Chondrocyte (in vitro differentiated cells): ENCODE data around the gene TMEM184A. TPM values are rescaled to one million over a fixed set of nuclear protein-coding genes. Genes with fewer than 3 reads are reported as not detected.

Source experiments
- DNase-seq: peaks from one replicate; pipeline ENCODE4 v3.0.0; 2021; ENCODE audit warnings: mixed read lengths, low spot score
- H3K27ac Mint-ChIP-seq: one replicate; pipeline ENCODE4 v1.8.0; 2021; ENCODE audit warnings: mild to moderate bottlenecking, moderate library complexity, mixed read lengths; ENCODE audit not compliant: unreplicated experiment
- H3K27me3 Mint-ChIP-seq: 2 replicates; pipeline ENCODE4 v1.8.0; 2021; ENCODE audit warnings: low read depth, mixed read lengths
- H3K36me3 Mint-ChIP-seq: 2 replicates; pipeline ENCODE4 v1.8.0; 2021; ENCODE audit warnings: low read depth, mixed read lengths
- H3K4me1 Mint-ChIP-seq: 2 replicates; pipeline ENCODE4 v1.8.0; 2021; ENCODE audit warnings: low read depth, mild to moderate bottlenecking, mixed read lengths
- H3K4me3 Mint-ChIP-seq: one replicate; pipeline ENCODE4 v1.8.0; 2021; ENCODE audit warnings: mild to moderate bottlenecking, moderate library complexity, mixed read lengths; ENCODE audit not compliant: unreplicated experiment
- H3K9me3 Mint-ChIP-seq: 2 replicates; pipeline ENCODE4 v1.8.0; 2021; ENCODE audit warnings: low read depth, mixed read lengths
- CTCF ChIP-seq: fragments of 200-600 bp; sonication (generic); IDR thresholded peaks from 2 replicates; pipeline ENCODE4 v1.5.0; 2021; ENCODE audit warnings: antibody characterized with exemption, mild to moderate bottlenecking, moderate library complexity
- total RNA-seq: library from RNA; stranded (reverse); gene quantifications from 3 replicates; pipeline ENCODE4 v1.2.1, GENCODE V29; 2021

Gene TMEM184A
- total RNA-seq, 1 donor from 2014 or later: 0.07 TPM

DNA sequence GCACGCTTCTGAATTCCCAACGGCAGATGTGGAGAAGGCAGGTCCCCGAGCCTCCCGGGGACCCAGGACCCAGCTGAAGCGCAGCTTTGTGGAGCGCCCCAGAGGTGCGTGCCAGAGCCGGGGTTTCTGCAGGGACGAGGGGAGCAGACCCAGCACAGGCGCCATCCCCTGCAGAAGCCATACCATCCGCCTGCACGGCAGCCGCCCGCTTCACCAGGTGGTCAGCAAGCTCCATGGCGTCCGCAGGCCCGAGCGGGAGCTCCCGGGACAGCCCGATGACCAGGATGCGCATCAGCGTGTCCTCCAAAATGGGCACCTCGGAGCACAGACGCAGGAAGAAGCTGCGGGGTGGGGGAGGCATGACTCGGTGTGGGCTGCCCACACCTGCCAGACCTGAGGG is 62.4 kb downstream of the TMEM184A start:
- no peaks in the 10 kb centered on the region for H3K4me1 Mint-ChIP-seq
- no peaks in the 10 kb centered on the region for H3K27me3 Mint-ChIP-seq
- peaks cover 27% of the 10 kb centered on the region for H3K36me3 Mint-ChIP-seq
- H3K9me3 Mint-ChIP-seq: no peaks in the 10 kb centered on the region
- no peak overlapping the region for H3K4me3 Mint-ChIP-seq
- DNase-seq: no peak
- no peak for TF ChIP-seq CTCF
- H3K27ac Mint-ChIP-seq: no peak overlapping the region

DNA sequence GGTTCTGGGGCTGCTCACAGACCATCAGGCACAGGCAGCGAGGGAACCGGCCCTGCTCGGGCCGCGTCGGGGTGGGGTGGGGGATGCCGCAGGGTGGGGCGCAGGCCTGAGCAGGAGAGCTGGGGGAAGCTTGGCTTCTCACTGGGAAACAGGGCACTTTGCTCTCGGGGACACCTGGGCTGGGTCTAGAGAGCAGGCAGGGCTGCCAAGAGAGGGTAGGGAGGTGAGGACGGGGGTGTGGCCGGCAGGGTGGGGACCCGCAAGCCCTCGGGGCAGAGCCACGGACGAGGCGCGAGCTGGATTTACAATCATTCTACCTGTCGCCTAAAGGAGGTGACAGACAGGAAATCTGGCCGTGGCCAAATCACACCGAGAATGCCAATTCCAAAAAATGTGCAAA is 62.9 kb downstream of the TMEM184A start:
- H3K27ac Mint-ChIP-seq: no peak overlapping the region
- H3K27me3 Mint-ChIP-seq: no peaks in the 10 kb centered on the region
- peaks cover 31% of the 10 kb centered on the region for H3K36me3 Mint-ChIP-seq
- no peak overlapping the region for H3K4me3 Mint-ChIP-seq
- no peaks in the 10 kb centered on the region for H3K9me3 Mint-ChIP-seq
- H3K4me1 Mint-ChIP-seq: no peaks in the 10 kb centered on the region
- no peak for TF ChIP-seq CTCF
- DNase-seq: no peak

DNA sequence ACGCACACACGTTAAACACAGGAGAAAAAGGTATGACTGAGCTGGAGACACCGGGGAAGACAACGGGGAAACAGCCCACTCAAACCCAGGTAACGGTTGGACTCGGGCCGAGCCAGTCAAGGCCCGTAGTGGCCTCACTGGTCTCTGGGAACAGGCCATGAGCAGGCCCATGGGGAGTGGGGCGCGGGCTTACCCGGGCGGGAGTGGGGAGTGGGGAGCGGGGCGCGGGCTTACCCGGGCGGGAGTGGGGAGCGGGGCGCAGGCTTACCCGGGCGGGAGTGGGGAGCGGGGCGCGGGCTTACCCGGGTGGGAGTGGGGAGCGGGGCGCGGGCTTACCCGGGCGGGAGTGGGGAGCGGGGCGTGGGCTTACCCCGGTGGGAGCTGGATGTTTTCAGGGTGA is 63.4 kb downstream of the TMEM184A start:
- no peak for DNase-seq
- Mint-ChIP-seq H3K36me3 (peaks cover 29% of the 10 kb centered on the region), H3K27me3 (no peaks in the 10 kb centered on the region), H3K27ac (no peak overlapping the region), H3K9me3 (no peaks in the 10 kb centered on the region), H3K4me3 (no peak overlapping the region), H3K4me1 (no peaks in the 10 kb centered on the region)
- TF ChIP-seq CTCF: no peak

Other genes starting within 250 kb of the TMEM184A start
- 44.5 to 56.9 TPM (median 45.2 TPM) in 3 replicates for gene MICALL2, start 96.7 kb downstream of the TMEM184A start, total RNA-seq
- gene INTS1, start 51.8 kb downstream of the TMEM184A start, total RNA-seq: 74.8 to 94.4 TPM (median 80.4 TPM) in 3 replicates
- gene MAFK, start 25.5 kb downstream of the TMEM184A start, total RNA-seq: 21.4 to 36.1 TPM (median 35.9 TPM) in 3 replicates
- gene PSMG3, start 13.8 kb upstream of the TMEM184A start, total RNA-seq: 29.9 to 31.9 TPM (median 31.7 TPM) in 3 replicates
- gene ELFN1, start 114.1 kb upstream of the TMEM184A start, total RNA-seq: 0.65 to 0.72 TPM (median 0.68 TPM) in 3 replicates